ENCODE measurements around the gene SMIM5.

DNA sequence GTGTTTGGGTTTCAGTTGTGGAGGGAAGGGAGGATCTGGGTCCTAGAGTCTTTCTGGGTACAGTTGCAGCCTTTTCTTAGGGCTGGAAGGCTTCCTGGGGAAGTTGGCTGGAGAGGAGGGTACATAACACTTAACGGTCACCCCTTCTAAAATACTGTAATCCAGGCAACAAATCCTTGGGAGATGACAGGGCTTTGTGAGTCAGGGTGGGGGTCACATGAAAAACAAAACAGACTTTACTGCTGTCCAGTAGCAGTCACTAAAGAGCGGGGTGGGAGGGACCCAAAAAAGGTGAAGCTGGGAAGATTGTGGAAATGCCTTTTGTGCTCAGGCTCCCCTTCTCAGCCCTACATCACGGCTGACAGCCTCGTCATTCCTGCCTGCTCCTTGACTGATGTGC lies 40.3 kb downstream of the SMIM5 start:
- TF ChIP-seq, protein P1, sequence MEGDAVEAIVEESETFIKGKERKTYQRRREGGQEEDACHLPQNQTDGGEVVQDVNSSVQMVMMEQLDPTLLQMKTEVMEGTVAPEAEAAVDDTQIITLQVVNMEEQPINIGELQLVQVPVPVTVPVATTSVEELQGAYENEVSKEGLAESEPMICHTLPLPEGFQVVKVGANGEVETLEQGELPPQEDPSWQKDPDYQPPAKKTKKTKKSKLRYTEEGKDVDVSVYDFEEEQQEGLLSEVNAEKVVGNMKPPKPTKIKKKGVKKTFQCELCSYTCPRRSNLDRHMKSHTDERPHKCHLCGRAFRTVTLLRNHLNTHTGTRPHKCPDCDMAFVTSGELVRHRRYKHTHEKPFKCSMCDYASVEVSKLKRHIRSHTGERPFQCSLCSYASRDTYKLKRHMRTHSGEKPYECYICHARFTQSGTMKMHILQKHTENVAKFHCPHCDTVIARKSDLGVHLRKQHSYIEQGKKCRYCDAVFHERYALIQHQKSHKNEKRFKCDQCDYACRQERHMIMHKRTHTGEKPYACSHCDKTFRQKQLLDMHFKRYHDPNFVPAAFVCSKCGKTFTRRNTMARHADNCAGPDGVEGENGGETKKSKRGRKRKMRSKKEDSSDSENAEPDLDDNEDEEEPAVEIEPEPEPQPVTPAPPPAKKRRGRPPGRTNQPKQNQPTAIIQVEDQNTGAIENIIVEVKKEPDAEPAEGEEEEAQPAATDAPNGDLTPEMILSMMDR (IDR thresholded peaks at IDR 0.05), result no peak
- no peak for TF ChIP-seq POLR2A (IDR thresholded peaks at IDR 0.05)
